H9 (cell line): ENCODE measurements around the gene CLEC20A. TPM values are rescaled to one million over a fixed set of nuclear protein-coding genes. Genes with fewer than 3 reads are reported as not detected.

Experiments used
- DNase-seq: peaks from one replicate; pipeline ENCODE4 v3.0.0-alpha.2; 2017
- H2AFZ ChIP-seq: one replicate; pipeline ENCODE4 v1.6.1; 2013; ENCODE audit warnings: mild to moderate bottlenecking, low read length, control low read depth, moderate library complexity
- H2AK5ac ChIP-seq: 2 replicates; pipeline ENCODE4 v1.6.1; 2013; ENCODE audit warnings: low read length, control low read depth, mixed read lengths; ENCODE audit not compliant: insufficient read length
- H2BK120ac ChIP-seq: one replicate; pipeline ENCODE4 v1.6.1; 2013; ENCODE audit warnings: low read depth, mild to moderate bottlenecking, low read length, control low read depth, inconsistent platforms; ENCODE audit not compliant: poor library complexity, severe bottlenecking
- H2BK12ac ChIP-seq: 2 replicates; pipeline ENCODE4 v1.6.1; 2013; ENCODE audit warnings: low read length, control low read depth, mixed read lengths, low read depth; ENCODE audit not compliant: insufficient read length
- H2BK15ac ChIP-seq: 2 replicates; pipeline ENCODE4 v1.6.1; 2013; ENCODE audit warnings: low read depth, low read length, control low read depth
- H2BK20ac ChIP-seq: one replicate; pipeline ENCODE4 v1.6.1; 2013; ENCODE audit warnings: low read depth, mild to moderate bottlenecking, low read length, control low read depth, inconsistent platforms; ENCODE audit not compliant: poor library complexity, severe bottlenecking
- H2BK5ac ChIP-seq: 2 replicates; pipeline ENCODE4 v1.6.1; 2013; ENCODE audit warnings: low read length, control low read depth, mixed read lengths; ENCODE audit not compliant: insufficient read length
- H3K14ac ChIP-seq: 2 replicates; pipeline ENCODE4 v1.6.1; 2013; ENCODE audit warnings: low read length, control low read depth; ENCODE audit not compliant: insufficient read depth
- H3K18ac ChIP-seq: 2 replicates; pipeline ENCODE4 v1.6.1; 2013; ENCODE audit warnings: low read depth, mild to moderate bottlenecking, mixed read lengths, low read length, control low read depth; ENCODE audit not compliant: insufficient read length
- H3K23ac ChIP-seq: 2 replicates; pipeline ENCODE4 v1.6.1; 2013; ENCODE audit warnings: low read length, control low read depth, mixed read lengths, low read depth; ENCODE audit not compliant: insufficient read length
- H3K23me2 ChIP-seq: 2 replicates; pipeline ENCODE4 v1.6.1; 2013; ENCODE audit warnings: low read depth, mild to moderate bottlenecking, mixed read lengths, low read length, control low read depth; ENCODE audit not compliant: insufficient read length, poor library complexity, severe bottlenecking
- H3K27ac ChIP-seq: 2 replicates; pipeline ENCODE4 v1.5.1; 2013; ENCODE audit warnings: low read length, control low read depth, mixed read lengths, low read depth; ENCODE audit not compliant: insufficient read length
- H3K27me3 ChIP-seq: 2 replicates; pipeline ENCODE4 v1.6.1; 2013; ENCODE audit warnings: low read length, control low read depth, inconsistent platforms; ENCODE audit not compliant: insufficient read depth
- H3K4ac ChIP-seq: 2 replicates; pipeline ENCODE4 v1.6.1; 2013; ENCODE audit warnings: low read depth, mild to moderate bottlenecking, control low read depth, inconsistent platforms, low read length, moderate library complexity
- H3K4me1 ChIP-seq: 2 replicates; pipeline ENCODE4 v1.6.1; 2013; ENCODE audit warnings: low read length, control low read depth, inconsistent platforms; ENCODE audit not compliant: insufficient read depth
- H3K4me2 ChIP-seq: 2 replicates; pipeline ENCODE4 v1.6.1; 2013; ENCODE audit warnings: low read length, control low read depth, mixed read lengths; ENCODE audit not compliant: insufficient read length, insufficient read depth
- H3K56ac ChIP-seq: 2 replicates; pipeline ENCODE4 v1.6.1; 2013; ENCODE audit warnings: low read depth, mild to moderate bottlenecking, mixed read lengths, low read length, control low read depth; ENCODE audit not compliant: insufficient read length
- H3K79me1 ChIP-seq: 2 replicates; pipeline ENCODE4 v1.6.1; 2013; ENCODE audit warnings: low read depth, mild to moderate bottlenecking, moderate library complexity, low read length, control low read depth, inconsistent platforms; ENCODE audit not compliant: insufficient read depth, poor library complexity, severe bottlenecking
- H3K79me2 ChIP-seq: 2 replicates; pipeline ENCODE4 v1.6.1; 2013; ENCODE audit warnings: low read length, control low read depth, inconsistent platforms; ENCODE audit not compliant: insufficient read depth
- H3K9ac ChIP-seq: 2 replicates; pipeline ENCODE4 v1.6.1; 2013; ENCODE audit warnings: low read length, control low read depth, mixed read lengths; ENCODE audit not compliant: insufficient read length; ENCODE audit errors: extremely low read depth
- H3K9me3 ChIP-seq: one replicate; pipeline ENCODE4 v1.6.1; 2013; ENCODE audit warnings: low read depth, low read length, inconsistent platforms; ENCODE audit not compliant: control insufficient read depth
- H3T11ph ChIP-seq: one replicate; pipeline ENCODE4 v1.6.1; 2013; ENCODE audit warnings: mild to moderate bottlenecking, low read length, control low read depth, inconsistent platforms
- H4K20me1 ChIP-seq: one replicate; pipeline ENCODE4 v1.6.1; 2013; ENCODE audit not compliant: control insufficient read depth, insufficient read length, insufficient read depth
- H4K5ac ChIP-seq: 2 replicates; pipeline ENCODE4 v1.6.1; 2013; ENCODE audit warnings: low read depth, mild to moderate bottlenecking, mixed read lengths, low read length, control low read depth; ENCODE audit not compliant: insufficient read length
- H4K8ac ChIP-seq: replicated peaks from 2 replicates; pipeline ENCODE4 v1.6.1; 2013; ENCODE audit warnings: low read length, control low read depth, mixed read lengths, low read depth; ENCODE audit not compliant: insufficient read length
- H4K91ac ChIP-seq: 2 replicates; pipeline ENCODE4 v1.6.1; 2013; ENCODE audit warnings: low read depth, mild to moderate bottlenecking, moderate library complexity, mixed read lengths, low read length, control low read depth; ENCODE audit not compliant: insufficient read length
- H3K27ac Mint-ChIP-seq, 3 experiments: 2 replicates in 2 of 3; 3 replicates in 1 of 3; pipeline ENCODE4 v1.8.0; 2020 to 2021; ENCODE audit warnings: mixed read lengths in 3 of 3, mild to moderate bottlenecking in 1 of 3, moderate library complexity in 1 of 3
- H3K27me3 Mint-ChIP-seq: 2 replicates; pipeline ENCODE4 v1.8.0; 2021; ENCODE audit warnings: low read depth, mild to moderate bottlenecking, moderate library complexity, mixed read lengths
- H3K36me3 Mint-ChIP-seq, 3 experiments: 2 replicates in 2 of 3; 3 replicates in 1 of 3; pipeline ENCODE4 v1.8.0; 2020 to 2021; ENCODE audit warnings: low read depth in 3 of 3, mixed read lengths in 3 of 3; ENCODE audit not compliant: insufficient read depth in 1 of 3
- H3K4me1 Mint-ChIP-seq, 2 experiments: 2 replicates each; pipeline ENCODE4 v1.8.0; 2020; ENCODE audit warnings: mixed read lengths in 2 of 2
- H3K4me3 Mint-ChIP-seq, 2 experiments: 2 replicates in 1 of 2; 3 replicates in 1 of 2; pipeline ENCODE4 v1.8.0; 2020 to 2021; ENCODE audit warnings: mild to moderate bottlenecking in 2 of 2, mixed read lengths in 2 of 2, moderate library complexity in 1 of 2
- H3K9me3 Mint-ChIP-seq, 2 experiments: 2 replicates in 1 of 2; 3 replicates in 1 of 2; pipeline ENCODE4 v1.8.0; 2020; ENCODE audit warnings: mild to moderate bottlenecking in 2 of 2, mixed read lengths in 2 of 2, moderate library complexity in 1 of 2
- WGBS: extraction: QIAGEN DNeasy Blood & Tissue Kit; methylation state at CpG from one replicate; pipeline ENCODE4 v1.1.7; 2013; ENCODE audit warnings: missing lambda C conversion rate, low lambda C conversion rate, mixed read lengths; ENCODE audit not compliant: insufficient read length; ENCODE audit errors: extremely low coverage; 5-methylcytosine and 5-hydroxymethylcytosine counted together
- total RNA-seq: library from RNA; stranded (reverse); gene quantifications from 2 replicates; pipeline ENCODE4 v1.2.1, GENCODE V29; 2021
- TF ChIP-seq, protein P1 (sequence below): fragments of 200-600 bp; sonication (generic); conservative IDR thresholded peaks from 3 replicates; pipeline ENCODE4 v1.8.0; 2021; ENCODE audit warnings: antibody characterized with exemption, mild to moderate bottlenecking

CLEC20A gene
- total RNA-seq, 1 experiment from 2014 or later, result not detected

DNA sequence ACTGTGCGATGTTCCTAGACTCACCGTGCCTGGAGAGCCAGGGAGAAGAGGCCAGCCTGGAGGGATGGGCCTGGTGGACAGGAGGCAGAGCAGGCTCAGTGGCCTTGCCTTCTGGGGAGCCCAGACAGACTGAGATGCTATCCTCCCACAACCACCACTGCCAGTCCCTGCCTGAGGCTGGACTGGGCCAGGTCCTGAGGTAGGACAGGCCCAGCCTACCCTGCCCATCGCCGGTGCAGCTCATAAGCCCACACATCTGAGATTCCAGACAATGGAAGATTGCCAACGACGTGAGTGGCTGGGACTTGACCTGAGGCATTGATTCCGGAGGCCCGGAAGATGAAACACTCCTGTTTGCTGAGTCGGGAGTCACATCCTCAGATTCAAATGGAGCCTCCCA, 5.8 kb downstream of the CLEC20A start:
- DNase-seq, result no peak
- Histone ChIP-seq H3K4me2 (no peak overlapping the region), H4K5ac (no peak overlapping the region), H3K18ac (no peak overlapping the region), H4K8ac (no peak overlapping the region), H2BK20ac (no peak overlapping the region), H3K79me1 (no peaks in the 10 kb centered on the region), H2BK15ac (no peak overlapping the region), H4K20me1 (no peaks in the 10 kb centered on the region), H2AK5ac (no peak overlapping the region), H3K79me2 (no peaks in the 10 kb centered on the region), H3K56ac (no peak overlapping the region), H3K23ac (no peak overlapping the region), H2BK120ac (no peak overlapping the region), H3K27ac (no peak overlapping the region), H3K9me3 (no peaks in the 10 kb centered on the region), H3K14ac (no peak overlapping the region), H2BK5ac (no peak overlapping the region), H3K27me3 (no peaks in the 10 kb centered on the region), H2AFZ (no peak overlapping the region), H3T11ph (no peak overlapping the region), H2BK12ac (no peak overlapping the region), H4K91ac (no peak overlapping the region), H3K4ac (no peak overlapping the region), H3K9ac (no peak overlapping the region), H3K23me2 (no peaks in the 10 kb centered on the region), H3K4me1 (no peaks in the 10 kb centered on the region; the same call in 1 of the 2 replicates)
- TF ChIP-seq, protein P1, sequence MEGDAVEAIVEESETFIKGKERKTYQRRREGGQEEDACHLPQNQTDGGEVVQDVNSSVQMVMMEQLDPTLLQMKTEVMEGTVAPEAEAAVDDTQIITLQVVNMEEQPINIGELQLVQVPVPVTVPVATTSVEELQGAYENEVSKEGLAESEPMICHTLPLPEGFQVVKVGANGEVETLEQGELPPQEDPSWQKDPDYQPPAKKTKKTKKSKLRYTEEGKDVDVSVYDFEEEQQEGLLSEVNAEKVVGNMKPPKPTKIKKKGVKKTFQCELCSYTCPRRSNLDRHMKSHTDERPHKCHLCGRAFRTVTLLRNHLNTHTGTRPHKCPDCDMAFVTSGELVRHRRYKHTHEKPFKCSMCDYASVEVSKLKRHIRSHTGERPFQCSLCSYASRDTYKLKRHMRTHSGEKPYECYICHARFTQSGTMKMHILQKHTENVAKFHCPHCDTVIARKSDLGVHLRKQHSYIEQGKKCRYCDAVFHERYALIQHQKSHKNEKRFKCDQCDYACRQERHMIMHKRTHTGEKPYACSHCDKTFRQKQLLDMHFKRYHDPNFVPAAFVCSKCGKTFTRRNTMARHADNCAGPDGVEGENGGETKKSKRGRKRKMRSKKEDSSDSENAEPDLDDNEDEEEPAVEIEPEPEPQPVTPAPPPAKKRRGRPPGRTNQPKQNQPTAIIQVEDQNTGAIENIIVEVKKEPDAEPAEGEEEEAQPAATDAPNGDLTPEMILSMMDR, result no peak
- H3K4me1 Mint-ChIP-seq, result peaks cover 7 to 13% of the 10 kb centered on the region in 2 experiments
- WGBS, result no CpG with 5 or more reads among the region's 9 CpGs
- H3K27ac Mint-ChIP-seq, result no peak overlapping the region
- H3K36me3 Mint-ChIP-seq, result no peaks in the 10 kb centered on the region
- no peaks in the 10 kb centered on the region for H3K9me3 Mint-ChIP-seq
- no peak overlapping the region for H3K4me3 Mint-ChIP-seq
- H3K27me3 Mint-ChIP-seq, result peaks cover 3% of the 10 kb centered on the region; the same call in 1 of the 2 replicates
